Stomach (tissue), 9 donors: ENCODE measurements around the gene RRAGD. TPM values are rescaled to one million over a fixed set of nuclear protein-coding genes. Genes with fewer than 3 reads are reported as not detected.
A peak's percentile ranks its signal among the peaks of the same experiment; 100 is the strongest.

Source experiments
- DNase-seq, 2 donors: peaks; one replicate each; pipeline versions ENCODE4 v3.0.0 to v3.0.0-alpha.2; 2013 to 2019
- H3K27ac ChIP-seq, 5 donors: fragments of 200-600 bp in 4 of 5; sonication (generic) in 4 of 5; one replicate each; pipeline ENCODE4 v1.5.1; 2013 to 2019; ENCODE audit warnings: mild to moderate bottlenecking in 1 of 5, moderate library complexity in 1 of 5
- H3K27me3 ChIP-seq, 3 donors: fragments of 200-600 bp; sonication (generic); one replicate each; pipeline ENCODE4 v1.5.1; 2017 to 2019; ENCODE audit warnings: mixed run types in 1 of 3
- H3K36me3 ChIP-seq, 4 donors: fragments of 200-600 bp; sonication (generic); 1 replicate in 3 of 4; 2 replicates in 1 of 4; pipeline ENCODE4 v1.5.1; 2016 to 2019
- H3K4me1 ChIP-seq, 4 donors: fragments of 200-600 bp; sonication (generic); one replicate each; pipeline ENCODE4 v1.5.1; 2016 to 2019
- H3K4me3 ChIP-seq, 4 donors: fragments of 200-600 bp; sonication (generic) in 3 of 4; one replicate each; pipeline ENCODE4 v1.5.1; 2016 to 2019; ENCODE audit warnings: mild to moderate bottlenecking in 1 of 4
- H3K9me3 ChIP-seq, 4 donors: fragments of 200-600 bp; sonication (generic); one replicate each; pipeline ENCODE4 v1.5.1; 2016 to 2019
- EP300 ChIP-seq: sonication (generic); formaldehyde crosslinking; IDR thresholded peaks from one replicate; pipeline ENCODE4 v1.6.1; 2017; ENCODE audit warnings: antibody characterized with exemption
- POLR2A ChIP-seq, 4 donors: fragments of 450-650 bp; IDR thresholded peaks; one replicate each; pipeline ENCODE4 v1.6.1; 2016; ENCODE audit warnings: antibody characterized with exemption in 4 of 4, control low read depth in 2 of 4, mild to moderate bottlenecking in 1 of 4, moderate library complexity in 1 of 4
- POLR2AphosphoS5 ChIP-seq, 3 donors: sonication (generic); formaldehyde crosslinking; IDR thresholded peaks; one replicate each; pipeline ENCODE4 v1.6.1; 2016; ENCODE audit warnings: antibody characterized with exemption in 3 of 3
- WGBS, 5 donors: extraction: QIAGEN DNeasy Blood & Tissue Kit in 3 of 5; methylation state at CpG; one replicate each; pipeline versions ENCODE4 v1.1.5 to v1.1.7; 2013 to 2018; 5-methylcytosine and 5-hydroxymethylcytosine counted together
- intact Hi-C: fragments of 100-400 bp; cut with DNase I; formaldehyde crosslinking; loops from one replicate; pipeline ENCODE4 v1.15.1; 2023; ENCODE audit warnings: low total_unique reads
- polyA plus RNA-seq, 3 donors: library from polyadenylated mRNA; stranded (reverse); fragments of 200-250 nt; gene quantifications; one replicate each; pipeline ENCODE4 v1.2.3, GENCODE V29; 2013
- total RNA-seq, 5 donors: library from RNA; depleted of rRNA; stranded (reverse); fragments of >200 nt; gene quantifications; one replicate each; pipeline versions ENCODE4 v1.1.0 to v1.2.3, GENCODE V29; 2014 to 2016
- TF ChIP-seq, protein P1 (sequence below), 7 experiments: fragments of 450-650 bp in 4 of 7; fragments of 200-600 bp in 3 of 7; sonication (generic) in 3 of 7; IDR thresholded peaks; one replicate each; pipeline ENCODE4 v1.5.1; 2016 to 2019; ENCODE audit warnings: antibody characterized with exemption in 7 of 7, control low read depth in 2 of 7, mild to moderate bottlenecking in 1 of 7
- donor health status: healthy with polysubstance abuse.
- donor health status: Bipolar disorder and iron deficiency.
- donor health status: healthy.

RRAGD gene
- total and polyA plus RNA-seq, 8 donors: 1.7 to 45.1 (median 4.4) TPM

DNA sequence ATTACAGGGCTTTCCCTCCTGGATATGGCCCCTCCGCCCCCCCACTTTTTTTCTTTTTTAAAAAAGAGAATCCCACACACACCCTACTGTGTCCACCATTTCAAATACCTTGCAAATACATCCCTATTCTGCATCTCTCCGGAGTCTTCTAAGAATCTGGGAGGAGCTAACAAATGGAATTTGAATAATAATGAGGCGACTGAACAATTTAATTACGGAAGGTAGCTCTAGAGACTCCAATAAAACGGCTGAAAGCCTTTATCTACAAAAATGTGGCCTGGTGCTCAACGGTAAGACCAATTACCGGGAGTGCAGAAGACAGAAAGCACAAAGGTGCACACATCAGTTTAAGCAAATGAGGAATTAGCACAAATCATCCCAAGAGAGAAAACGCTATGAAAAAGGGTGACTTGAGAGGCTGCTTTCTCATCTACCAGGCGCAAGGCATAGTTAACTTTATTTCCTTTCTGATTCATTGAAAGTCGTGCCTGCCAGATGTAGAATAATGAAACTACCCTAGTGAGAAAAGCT, 1.8 kb downstream of the RRAGD start:
- 61 to 70% (median 63%) methylated on average over 10 of the region's 10 CpGs for WGBS, 5 donors
- Histone ChIP-seq H3K9me3 (no peaks in the 10 kb centered on the region), H3K27me3 (peaks cover 0 to 19% (median 4%) of the 10 kb centered on the region in 3 donors), H3K27ac (no peak overlapping the region), H3K4me1 (peaks cover 0 to 26% (median 21%) of the 10 kb centered on the region in 4 donors), H3K4me3 (peak overlapping the region in 2 of 4 donors; percentile 66 to 91), H3K36me3 (no peaks in the 10 kb centered on the region)
- intact Hi-C loops: no loop called here
- no peak for DNase-seq
- no peak for TF ChIP-seq POLR2AphosphoS5 (IDR thresholded peaks at IDR 0.05)
- TF ChIP-seq, protein P1, sequence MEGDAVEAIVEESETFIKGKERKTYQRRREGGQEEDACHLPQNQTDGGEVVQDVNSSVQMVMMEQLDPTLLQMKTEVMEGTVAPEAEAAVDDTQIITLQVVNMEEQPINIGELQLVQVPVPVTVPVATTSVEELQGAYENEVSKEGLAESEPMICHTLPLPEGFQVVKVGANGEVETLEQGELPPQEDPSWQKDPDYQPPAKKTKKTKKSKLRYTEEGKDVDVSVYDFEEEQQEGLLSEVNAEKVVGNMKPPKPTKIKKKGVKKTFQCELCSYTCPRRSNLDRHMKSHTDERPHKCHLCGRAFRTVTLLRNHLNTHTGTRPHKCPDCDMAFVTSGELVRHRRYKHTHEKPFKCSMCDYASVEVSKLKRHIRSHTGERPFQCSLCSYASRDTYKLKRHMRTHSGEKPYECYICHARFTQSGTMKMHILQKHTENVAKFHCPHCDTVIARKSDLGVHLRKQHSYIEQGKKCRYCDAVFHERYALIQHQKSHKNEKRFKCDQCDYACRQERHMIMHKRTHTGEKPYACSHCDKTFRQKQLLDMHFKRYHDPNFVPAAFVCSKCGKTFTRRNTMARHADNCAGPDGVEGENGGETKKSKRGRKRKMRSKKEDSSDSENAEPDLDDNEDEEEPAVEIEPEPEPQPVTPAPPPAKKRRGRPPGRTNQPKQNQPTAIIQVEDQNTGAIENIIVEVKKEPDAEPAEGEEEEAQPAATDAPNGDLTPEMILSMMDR (IDR thresholded peaks at IDR 0.05): no peak

DNA sequence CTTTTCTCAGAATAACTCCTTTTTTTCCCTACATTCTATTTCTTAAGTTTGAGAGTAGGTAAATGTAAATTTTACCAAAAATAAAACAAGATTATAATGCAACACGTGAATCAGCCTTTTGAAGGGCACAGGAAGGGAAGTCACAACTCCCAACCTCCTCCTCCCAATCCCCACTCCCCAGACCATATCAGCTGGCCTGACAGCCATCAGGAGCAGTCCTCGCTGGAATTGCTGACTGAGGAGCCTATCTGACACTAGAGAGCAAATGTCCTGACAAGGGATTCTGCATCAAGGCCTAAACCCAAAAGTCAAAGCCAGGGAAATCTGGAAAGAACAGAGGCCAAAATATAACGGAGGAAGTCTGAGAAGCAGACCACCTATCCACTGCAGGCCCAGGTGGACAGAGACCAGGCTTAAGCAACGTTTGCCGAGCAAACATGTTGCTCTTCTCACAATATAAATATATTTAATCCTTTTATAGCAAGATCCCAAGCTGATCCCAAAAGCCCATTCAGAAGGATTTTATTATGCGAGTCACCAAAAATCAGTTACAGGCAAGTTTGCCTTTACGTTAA, 2.5 kb downstream of the RRAGD start:
- no peak for DNase-seq
- no peaks in the 10 kb centered on the region for H3K9me3 ChIP-seq
- H3K36me3 ChIP-seq: no peaks in the 10 kb centered on the region
- no peak overlapping the region for H3K27ac ChIP-seq
- WGBS, 5 donors: 80 to 86% (median 84%) methylated on average over 7 of the region's 7 CpGs
- H3K4me3 ChIP-seq: no peak overlapping the region
- TF ChIP-seq EP300 (no peak), POLR2AphosphoS5 (IDR thresholded peaks at IDR 0.05) (no peak), POLR2A (IDR thresholded peaks at IDR 0.05) (no peak)
- TF ChIP-seq, protein P1 (IDR thresholded peaks at IDR 0.05): no peak
- intact Hi-C loops: no loop called here
- peaks cover 0 to 19% (median 4%) of the 10 kb centered on the region in 3 donors for H3K27me3 ChIP-seq
- H3K4me1 ChIP-seq: peaks cover 0 to 26% (median 21%) of the 10 kb centered on the region in 4 donors

DNA sequence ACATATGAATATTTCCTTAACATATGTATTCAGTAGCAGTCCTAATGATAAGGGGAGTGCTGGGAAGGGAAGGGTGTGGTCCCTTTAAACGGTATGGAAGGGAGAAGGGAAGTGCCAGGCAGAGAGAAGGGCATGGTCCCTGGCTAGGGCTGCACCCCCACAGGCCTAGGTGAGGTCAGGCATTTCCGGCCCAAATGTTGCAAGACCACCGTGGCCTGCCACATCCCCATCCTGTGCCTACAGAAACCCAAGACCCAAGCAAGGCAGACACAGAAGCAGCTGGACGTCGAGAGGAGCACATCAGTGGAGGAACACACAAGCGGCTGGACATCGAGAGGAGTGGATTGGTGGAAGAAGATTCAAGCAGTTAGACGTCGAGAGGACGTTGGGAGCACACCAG, 5.9 kb downstream of the RRAGD start:
- DNase-seq: no peak
- no peaks in the 10 kb centered on the region for H3K36me3 ChIP-seq
- H3K4me3 ChIP-seq: no peak overlapping the region
- TF ChIP-seq POLR2A (IDR thresholded peaks at IDR 0.05) (no peak), EP300 (no peak), POLR2AphosphoS5 (IDR thresholded peaks at IDR 0.05) (no peak)
- TF ChIP-seq, protein P1 (IDR thresholded peaks at IDR 0.05): no peak
- peaks cover 0 to 9% (median 4%) of the 10 kb centered on the region in 4 donors for H3K4me1 ChIP-seq
- H3K27ac ChIP-seq: no peak overlapping the region
- H3K9me3 ChIP-seq: no peaks in the 10 kb centered on the region
- peaks cover 0 to 3% (median 0%) of the 10 kb centered on the region in 3 donors for H3K27me3 ChIP-seq
- 53 to 63% (median 58%) methylated on average over 10 of the region's 10 CpGs for WGBS, 5 donors
- intact Hi-C loops: no loop called here

DNA sequence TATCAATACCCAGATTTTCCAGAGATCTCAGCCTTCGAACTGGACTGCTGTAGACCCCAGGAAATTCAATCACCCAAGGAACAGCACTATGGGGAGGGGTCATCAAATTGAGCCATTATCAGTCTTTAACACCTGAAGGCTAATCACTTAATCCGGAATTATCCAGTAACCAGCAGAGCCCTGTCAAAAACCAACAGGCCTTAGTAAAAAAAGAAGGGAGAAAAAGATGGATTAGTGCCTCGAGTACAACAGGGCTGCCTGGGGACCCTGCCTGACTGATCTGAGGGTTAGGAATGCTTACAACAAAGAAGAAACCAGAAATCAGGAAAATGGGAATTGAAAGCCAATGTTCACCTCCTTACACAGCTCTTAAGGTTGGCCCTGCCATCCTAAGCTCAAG, 7.6 kb downstream of the RRAGD start:
- no peaks in the 10 kb centered on the region for H3K4me1 ChIP-seq
- TF ChIP-seq POLR2A (IDR thresholded peaks at IDR 0.05): no peak
- TF ChIP-seq, protein P1 (IDR thresholded peaks at IDR 0.05): no peak
- TF ChIP-seq POLR2AphosphoS5 (IDR thresholded peaks at IDR 0.05): no peak
- TF ChIP-seq EP300: no peak
- DNase-seq: no peak
- no peak overlapping the region for H3K4me3 ChIP-seq
- intact Hi-C loops: no loop called here
- no peaks in the 10 kb centered on the region for H3K36me3 ChIP-seq
- WGBS, 5 donors: 52 to 69% (median 64%) methylated on average over 3 of the region's 3 CpGs
- no peaks in the 10 kb centered on the region for H3K9me3 ChIP-seq
- no peaks in the 10 kb centered on the region for H3K27me3 ChIP-seq
- no peak overlapping the region for H3K27ac ChIP-seq
